ENCODE results near the gene PDE11A. TPM values are rescaled to one million over a fixed set of nuclear protein-coding genes. Genes with fewer than 3 reads are reported as not detected.

PDE11A gene
- total RNA-seq, 1 experiment from 2014 or later = 0.13 TPM

GRCh38 chr2:177584030-177584692 lies 488.4 kb downstream of the PDE11A start:
- Histone ChIP-seq H3K14ac (ENCODE audit: insufficient read depth, low read length) (no peak overlapping the region), H3K27me3 (ENCODE audit: insufficient read depth, low read length) (no peaks in the 10 kb centered on the region), H3K9me3 (ENCODE audit: control insufficient read depth, low read depth, low read length) (no peaks in the 10 kb centered on the region), H3K4me2 (ENCODE audit: insufficient read depth, insufficient read length, low read length) (no peak overlapping the region), H3K9ac (ENCODE audit: extremely low read depth, insufficient read length, low read length) (no peak overlapping the region), H3K56ac (ENCODE audit: insufficient read length, low read depth, low read length) (no peak overlapping the region), H4K20me1 (ENCODE audit: control insufficient read depth, insufficient read depth, insufficient read length) (no peaks in the 10 kb centered on the region), H2BK15ac (ENCODE audit: low read depth, low read length) (no peak overlapping the region), H2AFZ (ENCODE audit: low read length) (no peak overlapping the region), H3K4ac (ENCODE audit: low read depth, low read length) (no peak overlapping the region), H2AK5ac (ENCODE audit: insufficient read length, low read length) (no peak overlapping the region), H3K79me2 (ENCODE audit: insufficient read depth, low read length) (no peaks in the 10 kb centered on the region), H3K79me1 (ENCODE audit: insufficient read depth, low read depth, low read length, poor library complexity, severe bottlenecking) (no peaks in the 10 kb centered on the region), H2BK5ac (ENCODE audit: insufficient read length, low read length) (no peak overlapping the region), H4K5ac (ENCODE audit: insufficient read length, low read depth, low read length) (no peak overlapping the region), H3K23me2 (ENCODE audit: insufficient read length, low read depth, low read length, poor library complexity, severe bottlenecking) (no peaks in the 10 kb centered on the region), H4K91ac (ENCODE audit: insufficient read length, low read depth, low read length) (no peak overlapping the region), H3K4me1 (ENCODE audit: insufficient read depth, low read length) (no peaks in the 10 kb centered on the region), H4K8ac (replicated peaks; ENCODE audit: insufficient read length, low read depth, low read length) (no peak overlapping the region), H2BK20ac (ENCODE audit: low read depth, low read length, poor library complexity, severe bottlenecking) (no peak overlapping the region), H3K27ac (ENCODE audit: insufficient read length, low read depth, low read length) (no peak overlapping the region), H3K23ac (ENCODE audit: insufficient read length, low read depth, low read length) (no peak overlapping the region), H2BK120ac (ENCODE audit: low read depth, low read length, poor library complexity, severe bottlenecking) (no peak overlapping the region), H3T11ph (ENCODE audit: low read length) (no peak overlapping the region), H3K18ac (ENCODE audit: insufficient read length, low read depth, low read length) (no peak overlapping the region), H2BK12ac (ENCODE audit: insufficient read length, low read depth, low read length) (no peak overlapping the region)
- no peak overlapping the region for H3K27ac Mint-ChIP-seq
- H3K9me3 Mint-ChIP-seq = no peaks in the 10 kb centered on the region
- TF ChIP-seq, protein P1, sequence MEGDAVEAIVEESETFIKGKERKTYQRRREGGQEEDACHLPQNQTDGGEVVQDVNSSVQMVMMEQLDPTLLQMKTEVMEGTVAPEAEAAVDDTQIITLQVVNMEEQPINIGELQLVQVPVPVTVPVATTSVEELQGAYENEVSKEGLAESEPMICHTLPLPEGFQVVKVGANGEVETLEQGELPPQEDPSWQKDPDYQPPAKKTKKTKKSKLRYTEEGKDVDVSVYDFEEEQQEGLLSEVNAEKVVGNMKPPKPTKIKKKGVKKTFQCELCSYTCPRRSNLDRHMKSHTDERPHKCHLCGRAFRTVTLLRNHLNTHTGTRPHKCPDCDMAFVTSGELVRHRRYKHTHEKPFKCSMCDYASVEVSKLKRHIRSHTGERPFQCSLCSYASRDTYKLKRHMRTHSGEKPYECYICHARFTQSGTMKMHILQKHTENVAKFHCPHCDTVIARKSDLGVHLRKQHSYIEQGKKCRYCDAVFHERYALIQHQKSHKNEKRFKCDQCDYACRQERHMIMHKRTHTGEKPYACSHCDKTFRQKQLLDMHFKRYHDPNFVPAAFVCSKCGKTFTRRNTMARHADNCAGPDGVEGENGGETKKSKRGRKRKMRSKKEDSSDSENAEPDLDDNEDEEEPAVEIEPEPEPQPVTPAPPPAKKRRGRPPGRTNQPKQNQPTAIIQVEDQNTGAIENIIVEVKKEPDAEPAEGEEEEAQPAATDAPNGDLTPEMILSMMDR (conservative IDR thresholded peaks at IDR 0.05) = no peak
- no peak overlapping the region for H3K4me3 Mint-ChIP-seq
- no CpG with 5 or more reads among the region's 6 CpGs for WGBS (ENCODE audit: extremely low coverage, insufficient read length, low lambda C conversion rate)
- H3K4me1 Mint-ChIP-seq = no peaks in the 10 kb centered on the region
- DNase-seq = no peak
- H3K36me3 Mint-ChIP-seq (ENCODE audit: insufficient read depth in 1 of 3, low read depth in 3 of 3) = no peaks in the 10 kb centered on the region
- H3K27me3 Mint-ChIP-seq (ENCODE audit: low read depth) = peaks cover 3% of the 10 kb centered on the region; the same call in 1 of the 2 replicates
